Amygdala (tissue), 56 donors: ENCODE results near the gene CEP192.
"Not testable (repeated sequence)": the region's sequence is repeated elsewhere in the genome, so short reads cannot be mapped to it uniquely, and the experiment has no call there.

Experiments
- DNase-seq, 56 donors: peaks; one replicate each; lab custom pipeline; 2025; lab: John Stamatoyannopoulos, UW

Gene CEP192

GRCh38 chr18:13028869-13029268 lies 37.7 kb downstream of the CEP192 start:
- no peak for DNase-seq

- no peak for DNase-seq
Measured at GRCh38 chr18:13032173-13032572, 41.0 kb downstream of the CEP192 start.

GRCh38 chr18:13035249-13035914 lies 44.2 kb downstream of the CEP192 start:
- no peak for DNase-seq

- DNase-seq, result no peak
Measured at GRCh38 chr18:13036622-13037320, 45.6 kb downstream of the CEP192 start.

GRCh38 chr18:13039806-13040205 lies 48.6 kb downstream of the CEP192 start:
- DNase-seq, result no peak

GRCh38 chr18:13043066-13043465 lies 51.9 kb downstream of the CEP192 start:
- DNase-seq, result no peak

- no peak for DNase-seq
Measured at GRCh38 chr18:13048061-13048595, 57.0 kb downstream of the CEP192 start.

GRCh38 chr18:13051159-13051558 lies 60.0 kb downstream of the CEP192 start:
- DNase-seq, result no peak

- no peak for DNase-seq
Measured at GRCh38 chr18:13051950-13052349, 60.8 kb downstream of the CEP192 start.

GRCh38 chr18:13054336-13054735 lies 63.2 kb downstream of the CEP192 start:
- DNase-seq, result no peak

- DNase-seq, result no peak
Measured at GRCh38 chr18:13061630-13062189, 70.5 kb downstream of the CEP192 start.

- DNase-seq, result no peak
Measured at GRCh38 chr18:13067124-13067523, 76.0 kb downstream of the CEP192 start.

- DNase-seq, result no peak
Measured at GRCh38 chr18:13067966-13068365, 76.8 kb downstream of the CEP192 start.

GRCh38 chr18:13070460-13070859 lies 79.3 kb downstream of the CEP192 start:
- no peak for DNase-seq

- DNase-seq, result no peak
Measured at GRCh38 chr18:13076886-13077285, 85.7 kb downstream of the CEP192 start.

GRCh38 chr18:13077473-13077872 lies 86.3 kb downstream of the CEP192 start:
- no peak for DNase-seq

- DNase-seq, result not testable (repeated sequence)
Measured at GRCh38 chr18:13078065-13078464, 86.9 kb downstream of the CEP192 start.

GRCh38 chr18:13086906-13087305 lies 95.7 kb downstream of the CEP192 start:
- no peak for DNase-seq

GRCh38 chr18:13095466-13095865 lies 104.3 kb downstream of the CEP192 start:
- DNase-seq, result no peak

- DNase-seq, result no peak
Measured at GRCh38 chr18:13096232-13096631, 105.1 kb downstream of the CEP192 start.

- DNase-seq, result no peak
Measured at GRCh38 chr18:13096719-13097118, 105.6 kb downstream of the CEP192 start.

GRCh38 chr18:13098104-13098503 lies 106.9 kb downstream of the CEP192 start:
- DNase-seq, result not testable (repeated sequence)
